Fibroblast of mammary gland (primary cell): ENCODE measurements around the gene OGDH.
A peak's percentile ranks its signal among the peaks of the same experiment; 100 is the strongest.
"Not testable (repeated sequence)": the region's sequence is repeated elsewhere in the genome, so short reads cannot be mapped to it uniquely, and the experiment has no call there.

Experiments
- DNase-seq: peaks from one replicate; pipeline ENCODE4 v3.0.0-alpha.2; 2010; ENCODE audit warnings: low read depth
- H3K4me3 ChIP-seq: 2 replicates; pipeline ENCODE4 v1.5.1; 2011; ENCODE audit warnings: low read depth, mild to moderate bottlenecking, low read length, moderate library complexity; ENCODE audit not compliant: control insufficient read depth
- TF ChIP-seq, protein P1 (sequence below): conservative IDR thresholded peaks from 2 replicates; pipeline ENCODE4 v1.5.1; 2011; ENCODE audit warnings: low read depth, low read length, inconsistent platforms; ENCODE audit not compliant: control insufficient read depth, insufficient read depth

Gene OGDH

DNA sequence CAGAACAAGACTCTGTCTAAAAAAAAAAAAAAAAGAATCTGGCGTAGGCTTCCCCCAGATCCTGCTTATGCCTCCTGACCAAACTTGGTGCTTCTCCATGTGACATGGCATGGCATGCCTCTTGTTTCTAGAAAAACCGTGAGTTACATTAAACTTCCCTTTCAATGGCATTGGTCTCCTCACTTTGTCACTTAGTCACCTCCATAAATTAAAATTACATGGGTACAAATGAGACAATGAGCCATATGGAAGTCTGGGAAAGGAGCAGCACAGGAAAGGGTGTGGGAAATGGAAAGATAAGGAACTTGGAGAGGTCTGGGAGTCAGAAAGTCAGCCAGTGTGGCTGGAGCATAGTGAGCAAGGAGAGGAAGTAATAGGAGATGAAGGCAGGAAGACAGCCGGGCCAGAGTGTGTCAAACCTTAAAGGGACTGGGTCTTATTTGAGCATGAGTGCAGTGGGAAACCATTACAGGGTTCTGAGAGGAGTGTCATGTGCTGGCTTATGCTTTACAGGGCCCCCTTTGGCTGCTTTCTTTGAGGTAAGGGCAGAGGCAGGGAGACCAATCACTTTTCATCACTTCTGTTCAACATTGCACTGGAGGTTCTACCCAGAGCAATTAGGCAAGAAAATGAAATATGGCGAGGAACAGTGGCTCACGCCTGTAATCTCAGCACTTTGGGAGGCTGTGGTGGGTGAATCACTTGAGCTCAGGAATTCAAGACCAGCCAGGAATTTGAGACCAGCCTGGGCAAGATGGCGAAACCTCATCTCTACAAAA is 120.9 kb downstream of the OGDH start:
- H3K4me3 ChIP-seq, result no peak overlapping the region
- peak; percentile 91 for DNase-seq
- TF ChIP-seq, protein P1, sequence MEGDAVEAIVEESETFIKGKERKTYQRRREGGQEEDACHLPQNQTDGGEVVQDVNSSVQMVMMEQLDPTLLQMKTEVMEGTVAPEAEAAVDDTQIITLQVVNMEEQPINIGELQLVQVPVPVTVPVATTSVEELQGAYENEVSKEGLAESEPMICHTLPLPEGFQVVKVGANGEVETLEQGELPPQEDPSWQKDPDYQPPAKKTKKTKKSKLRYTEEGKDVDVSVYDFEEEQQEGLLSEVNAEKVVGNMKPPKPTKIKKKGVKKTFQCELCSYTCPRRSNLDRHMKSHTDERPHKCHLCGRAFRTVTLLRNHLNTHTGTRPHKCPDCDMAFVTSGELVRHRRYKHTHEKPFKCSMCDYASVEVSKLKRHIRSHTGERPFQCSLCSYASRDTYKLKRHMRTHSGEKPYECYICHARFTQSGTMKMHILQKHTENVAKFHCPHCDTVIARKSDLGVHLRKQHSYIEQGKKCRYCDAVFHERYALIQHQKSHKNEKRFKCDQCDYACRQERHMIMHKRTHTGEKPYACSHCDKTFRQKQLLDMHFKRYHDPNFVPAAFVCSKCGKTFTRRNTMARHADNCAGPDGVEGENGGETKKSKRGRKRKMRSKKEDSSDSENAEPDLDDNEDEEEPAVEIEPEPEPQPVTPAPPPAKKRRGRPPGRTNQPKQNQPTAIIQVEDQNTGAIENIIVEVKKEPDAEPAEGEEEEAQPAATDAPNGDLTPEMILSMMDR, result no peak

DNA sequence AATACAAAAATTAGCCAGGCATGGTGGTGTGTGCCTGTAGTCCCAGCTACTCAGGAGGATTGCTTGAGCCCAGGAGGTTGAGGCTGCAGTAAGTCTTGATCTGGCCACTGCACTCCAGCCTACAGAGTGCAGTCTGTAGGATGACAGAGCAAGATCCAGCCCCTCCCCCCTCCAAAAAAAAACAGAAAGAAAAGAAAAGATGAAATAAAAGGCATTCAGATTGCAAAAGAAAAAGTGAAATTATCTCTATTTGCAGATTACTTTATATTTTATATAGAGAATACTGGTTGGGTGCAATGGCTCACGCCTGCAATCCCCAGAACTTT is 121.5 kb downstream of the OGDH start:
- TF ChIP-seq, protein P1, result no peak
- DNase-seq, result no peak
- no peak overlapping the region for H3K4me3 ChIP-seq

DNA sequence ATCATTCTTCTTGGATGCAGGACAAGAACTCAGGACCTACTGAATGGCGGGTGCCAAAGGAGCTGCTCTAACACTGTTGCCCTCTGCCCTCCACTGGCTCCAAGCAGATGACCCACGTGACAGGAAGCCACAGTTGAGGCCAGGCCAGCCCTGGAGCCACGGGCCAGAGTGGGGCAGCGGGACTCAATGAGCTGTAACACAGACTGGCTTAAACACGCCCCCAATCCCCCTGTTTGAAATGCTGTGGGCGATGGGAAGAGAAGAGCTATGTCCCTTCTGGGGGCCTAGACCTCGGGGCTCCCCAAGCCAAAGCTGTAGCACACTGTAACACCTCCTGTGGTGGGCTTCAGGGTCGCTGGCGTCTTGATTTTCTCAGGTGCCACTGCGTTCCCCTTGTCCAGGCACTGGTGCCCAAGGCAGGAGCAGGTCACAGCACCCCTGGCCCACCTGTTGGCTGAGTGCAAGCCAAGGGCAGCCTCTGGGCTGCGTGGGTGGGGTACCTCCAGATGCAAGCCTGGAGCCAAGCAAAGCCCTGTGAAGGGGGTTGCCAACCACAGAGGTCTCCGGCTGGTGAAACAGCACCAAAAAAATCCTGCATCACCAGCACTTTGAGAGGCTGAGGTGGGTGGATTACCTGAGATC is 123.6 kb downstream of the OGDH start:
- TF ChIP-seq, protein P1, result no peak
- no peak overlapping the region for H3K4me3 ChIP-seq
- no peak for DNase-seq

DNA sequence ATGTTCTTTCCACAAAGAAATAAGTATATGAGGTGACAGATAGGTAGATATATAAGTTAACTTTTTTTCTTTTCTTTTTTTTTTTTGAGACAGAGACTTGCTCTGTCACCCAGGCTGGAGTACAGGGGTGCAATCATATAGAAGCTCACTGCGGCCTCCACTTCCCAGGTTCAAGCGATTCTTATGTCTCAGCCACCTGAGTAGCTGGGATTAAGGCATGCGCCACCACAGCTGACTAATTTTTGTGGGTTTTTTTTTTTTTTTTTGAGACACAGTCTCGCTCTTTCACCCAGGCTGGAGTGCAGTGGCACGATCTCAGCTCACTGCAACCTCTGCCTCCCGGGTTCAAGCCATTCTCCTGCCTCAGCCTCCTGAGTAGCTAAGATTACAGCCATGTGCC is 126.5 kb downstream of the OGDH start:
- not testable (repeated sequence) for H3K4me3 ChIP-seq, DNase-seq

DNA sequence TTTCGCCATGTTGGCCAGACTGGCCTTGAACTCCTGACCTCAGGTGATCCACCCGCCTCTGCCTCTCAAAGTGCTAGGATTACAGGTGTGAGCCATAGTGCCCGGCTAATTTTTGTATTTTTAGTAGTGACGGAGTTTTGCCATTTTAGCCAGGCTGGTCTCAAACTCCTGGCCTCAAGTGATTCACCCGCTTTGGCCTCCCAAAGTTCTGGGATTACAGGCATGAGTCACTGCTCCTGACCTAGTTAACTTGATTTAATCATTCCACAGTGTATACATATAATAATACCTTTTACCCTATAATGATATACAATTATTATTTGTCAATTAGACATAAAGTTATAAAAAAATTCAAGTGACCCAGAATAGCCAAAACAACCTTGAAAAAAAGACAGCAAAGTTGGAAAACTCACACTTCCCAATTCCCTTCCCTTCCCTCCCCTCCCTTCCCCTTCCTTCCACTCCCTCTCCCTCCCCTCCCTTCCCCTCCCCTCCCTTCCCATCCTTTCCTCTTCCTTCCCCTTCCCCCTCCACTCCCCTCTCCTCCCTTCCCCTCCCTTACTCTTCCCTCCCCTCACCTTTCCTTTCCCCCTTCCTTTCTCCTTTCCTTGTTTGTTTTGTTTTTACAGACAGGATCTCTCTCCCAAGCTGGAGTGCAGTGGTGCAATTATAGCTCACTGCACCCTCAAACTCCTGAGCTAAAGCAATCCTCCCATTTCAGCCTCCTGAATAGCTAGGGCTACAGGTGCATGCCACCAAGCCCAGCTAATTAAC is 127.5 kb downstream of the OGDH start:
- no peak overlapping the region for H3K4me3 ChIP-seq
- TF ChIP-seq, protein P1, result no peak
- DNase-seq, result peak; percentile 87

DNA sequence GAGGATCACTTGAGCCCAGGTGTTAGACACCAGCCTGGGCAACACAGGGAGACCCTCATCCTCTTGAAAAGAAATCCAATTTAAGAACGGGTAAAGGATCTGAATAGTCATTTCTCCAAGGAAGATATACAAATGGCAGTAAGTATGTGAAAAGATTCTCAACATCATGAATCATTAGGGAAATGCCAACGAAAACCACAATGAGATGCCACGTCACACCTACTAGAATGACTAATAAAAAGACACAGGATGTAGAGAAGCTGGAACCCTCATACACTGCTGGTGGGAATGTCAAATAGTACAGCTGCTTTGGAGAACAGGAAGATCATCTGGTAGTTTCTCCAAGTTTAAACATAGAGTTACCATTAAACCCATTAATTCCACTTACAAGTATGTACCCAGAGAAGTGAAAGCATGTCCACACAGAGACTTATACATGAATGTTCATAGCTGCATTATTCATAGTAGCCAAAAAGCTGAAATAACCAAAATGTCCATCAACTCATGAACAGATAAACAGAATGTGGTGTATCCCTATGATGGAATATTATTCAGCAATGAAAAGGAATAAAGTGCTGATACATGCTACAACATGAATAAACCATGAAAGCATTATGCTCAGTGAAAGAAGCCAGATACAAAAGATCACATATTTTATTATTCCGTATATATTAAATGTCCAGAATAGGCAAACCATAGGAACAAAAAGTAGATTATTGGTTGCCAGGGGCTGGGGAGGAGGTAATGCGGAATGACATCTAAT is 129.2 kb downstream of the OGDH start:
- TF ChIP-seq, protein P1, result peak; percentile 9
- no peak overlapping the region for H3K4me3 ChIP-seq
- DNase-seq, result peak; percentile 99
